ENCODE results near the gene ZBTB7C. TPM values are rescaled to one million over a fixed set of nuclear protein-coding genes. Genes with fewer than 3 reads are reported as not detected.

The ZBTB7C gene
- total and polyA plus RNA-seq, 9 of the 15 experiments (the other 6 are each of a cell fraction or from before 2014, with no cell fraction given): not detected

- no peaks in the 10 kb centered on the region for H3K79me2 ChIP-seq (ENCODE audit: control insufficient read depth, insufficient read depth, low read length)
- no peak overlapping the region for H3K4me2 ChIP-seq (ENCODE audit: insufficient read depth, low read length)
- no peak overlapping the region for H3K9ac ChIP-seq (ENCODE audit: insufficient read depth in 1 of 2, low read depth in 2 of 2, low read length in 2 of 2)
- DNase-seq (ENCODE audit: extremely low read depth in 1 of 4, low spot score in 3 of 4): no peak
- FAIRE-seq: no peak
- POLR2A ChIA-PET: no interaction called here
- no peak for ATAC-seq
- no TSS peak for BruUV-seq (replicated peaks)
- H2AFZ ChIP-seq (ENCODE audit: low read depth, low read length): no peak overlapping the region
- intact Hi-C loops (cut with micrococcal nuclease): no loop called here
- in situ Hi-C loops (cut with MboI): no loop called here
- no peaks in the 10 kb centered on the region for H3K36me3 ChIP-seq (ENCODE audit: control insufficient read depth, insufficient read depth, low read length)
- no peaks in the 10 kb centered on the region for H4K20me1 ChIP-seq (replicated peaks; ENCODE audit: control insufficient read depth, insufficient read depth, low read length)
- TF ChIP-seq PREB (CRISPR knock-in tag; IDR thresholded peaks at IDR 0.05): no peak
- TF ChIP-seq TOE1 (IDR thresholded peaks at IDR 0.05; ENCODE audit: borderline replicate concordance): no peak
- no peak for TF ChIP-seq TOE1 (CRISPR knock-in tag; IDR thresholded peaks at IDR 0.05; ENCODE audit: borderline replicate concordance, low read depth)
- TF ChIP-seq NFRKB (IDR thresholded peaks at IDR 0.05; ENCODE audit: low read depth): no peak
- no peak for TF ChIP-seq SRSF9 (IDR thresholded peaks at IDR 0.05; ENCODE audit: borderline replicate concordance, low read depth, low read length)
- TF ChIP-seq FOXP1 (CRISPR knock-in tag; IDR thresholded peaks at IDR 0.05): no peak
- TF ChIP-seq TARDBP (IDR thresholded peaks at IDR 0.05): no peak
- no peak for TF ChIP-seq MYC (IDR thresholded peaks at IDR 0.05; ENCODE audit: low read depth, low read length)
- no peak for TF ChIP-seq MYC (CRISPR knock-in tag; IDR thresholded peaks at IDR 0.05; ENCODE audit: borderline replicate concordance, low read depth)
- no peak for TF ChIP-seq PHF8 (IDR thresholded peaks at IDR 0.05; ENCODE audit: borderline replicate concordance, low read length)
- TF ChIP-seq CEBPB (tag; IDR thresholded peaks at IDR 0.05): no peak
- peaks cover 0 to 4% of the 10 kb centered on the region in 2 experiments; a peak in 1 of 5 replicates for H3K27me3 ChIP-seq (ENCODE audit: control insufficient read depth in 2 of 2, insufficient read depth in 2 of 2, low read length in 2 of 2)
- WGBS (ENCODE audit: insufficient coverage, low coverage, missing lambda C conversion rate): 0% methylated on average over 2 of the region's 3 CpGs
- H3K9me3 ChIP-seq (replicated peaks; ENCODE audit: control insufficient read depth, insufficient read depth, low read depth, low read length): no peaks in the 10 kb centered on the region
- no peak overlapping the region for H3K4me3 ChIP-seq
- H3K9me1 ChIP-seq (ENCODE audit: control insufficient read depth, insufficient read depth, low read length): no peaks in the 10 kb centered on the region
- no peaks in the 10 kb centered on the region for H3K4me1 ChIP-seq (replicated peaks in 1 of 2; ENCODE audit: control insufficient read depth in 2 of 2, insufficient read depth in 2 of 2, low read length in 2 of 2)
- no peak overlapping the region for H3K27ac ChIP-seq (ENCODE audit: extremely low read depth, low read depth, low read length)
- CTCF ChIA-PET (ENCODE audit: low intra/inter-chr PET ratio): no interaction called here
These were observed 17.3 kb downstream of the ZBTB7C start for GRCh38 chr18:48391868-48392267.

Measured in K562 (cell line).